NCI-H2171 (cell line): Measurements from ENCODE around the gene SGK1.
"Not testable (repeated sequence)": the region's sequence is repeated elsewhere in the genome, so short reads cannot be mapped to it uniquely, and the experiment has no call there.

Experiments used
- DNase-seq: peaks from one replicate; lab custom pipeline; 2025; lab: John Stamatoyannopoulos, UW

SGK1 gene

DNA sequence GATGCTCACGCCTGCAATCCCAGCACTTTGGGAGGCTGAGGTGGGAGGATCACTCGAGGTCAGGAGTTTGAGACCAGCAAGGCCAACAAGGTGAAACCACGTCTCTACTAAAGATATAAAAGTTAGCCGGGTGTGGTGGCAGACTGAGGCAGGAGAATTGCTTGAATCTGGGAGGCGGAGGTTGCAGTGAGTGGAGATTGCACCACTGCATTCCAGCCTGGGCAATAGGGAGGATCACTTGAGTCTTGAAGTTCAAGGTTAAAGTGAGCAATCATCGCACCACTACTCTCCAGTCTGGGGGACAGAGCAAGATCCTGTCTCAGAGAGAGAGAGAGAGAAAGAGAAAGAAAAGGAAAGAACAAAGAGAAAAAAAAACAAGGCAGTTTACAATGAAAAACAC lies 13.5 kb downstream of the SGK1 start:
- not testable (repeated sequence) for DNase-seq

DNA sequence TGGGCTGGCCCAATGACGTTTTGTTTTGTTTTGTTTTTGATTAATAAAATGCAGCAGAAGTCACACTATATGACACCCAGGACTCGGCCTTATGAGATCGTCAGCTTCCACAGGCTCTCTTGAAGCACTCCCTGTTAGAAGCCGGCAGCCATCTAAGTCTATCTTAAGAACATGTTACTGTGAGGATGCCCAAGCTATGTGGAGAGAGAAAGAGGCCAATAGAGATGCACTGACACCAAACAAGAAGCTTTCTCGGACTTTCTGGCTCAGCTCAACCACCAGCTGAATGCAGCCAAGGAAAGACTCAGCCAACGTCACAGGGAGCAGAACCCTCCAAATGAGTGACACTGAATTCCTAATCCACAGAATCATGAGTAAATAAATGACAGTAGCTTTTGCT lies 14.0 kb downstream of the SGK1 start:
- no peak for DNase-seq

DNA sequence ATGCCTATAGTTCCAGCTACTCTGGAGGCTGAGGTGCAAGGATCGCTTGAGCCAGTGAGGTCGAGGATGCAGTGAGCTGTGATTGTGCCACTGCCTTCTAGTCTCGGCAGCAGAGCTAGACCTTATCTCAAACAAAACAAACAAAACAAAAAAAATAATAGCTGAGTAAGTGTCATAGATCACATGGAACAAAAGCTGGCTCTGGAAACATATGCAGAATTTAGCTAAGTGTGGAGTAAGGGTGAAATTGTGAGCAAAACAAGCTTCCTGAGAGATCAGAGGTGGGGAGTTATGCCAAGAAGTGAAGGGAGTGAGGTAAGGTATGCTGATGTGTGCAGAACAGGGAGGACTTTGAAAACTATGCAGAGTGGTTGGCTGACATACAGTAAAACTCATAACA lies 18.7 kb downstream of the SGK1 start:
- no peak for DNase-seq

DNA sequence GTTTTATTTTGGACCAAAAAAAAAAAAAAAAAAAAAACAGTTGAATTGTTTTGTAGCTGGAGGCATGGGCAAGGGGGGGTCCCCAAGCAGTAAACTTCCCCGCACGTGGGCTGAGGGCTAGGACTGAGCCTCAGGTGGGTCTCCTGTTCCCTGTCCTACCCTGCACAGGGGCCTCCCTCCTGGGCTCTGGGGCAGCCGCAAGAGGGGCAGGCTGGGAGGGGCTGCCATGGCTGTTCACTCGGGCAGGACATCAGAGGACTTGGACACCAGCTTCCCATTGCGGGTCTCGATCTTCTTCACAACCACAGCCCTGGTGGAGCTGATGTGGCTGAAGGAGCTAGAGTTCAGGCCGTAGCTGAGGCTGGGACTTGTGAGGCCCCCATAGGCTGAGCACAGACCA lies 21.1 kb downstream of the SGK1 start:
- no peak for DNase-seq

DNA sequence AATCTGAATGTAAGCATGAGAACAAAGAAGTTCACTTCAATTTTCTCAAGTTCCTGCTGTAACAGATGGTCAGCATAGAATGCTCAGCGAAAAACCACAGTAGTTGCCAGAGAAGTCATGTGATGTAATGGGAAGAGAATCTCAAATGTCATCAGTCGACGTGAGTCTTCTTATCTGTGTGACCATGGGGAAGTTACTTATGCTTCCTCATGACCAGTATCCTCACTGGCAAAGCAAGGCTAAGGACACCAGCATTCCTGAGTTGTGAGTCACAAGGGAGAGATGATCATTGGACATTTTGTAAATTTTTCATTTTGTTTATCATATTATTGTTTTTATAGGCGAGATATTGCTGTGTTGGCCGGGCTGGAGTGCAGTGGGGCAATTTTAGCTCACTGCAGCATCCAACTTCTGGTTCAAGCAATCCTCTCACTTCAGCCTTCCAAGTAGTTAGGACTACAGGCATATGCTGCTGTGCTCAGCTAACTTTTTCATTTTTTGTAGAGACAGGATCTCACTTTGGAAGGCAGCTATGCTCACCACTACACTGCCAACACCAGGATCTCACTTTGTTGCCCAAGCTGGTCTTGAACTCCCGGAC lies 21.9 kb downstream of the SGK1 start:
- peak; percentile 56 for DNase-seq

DNA sequence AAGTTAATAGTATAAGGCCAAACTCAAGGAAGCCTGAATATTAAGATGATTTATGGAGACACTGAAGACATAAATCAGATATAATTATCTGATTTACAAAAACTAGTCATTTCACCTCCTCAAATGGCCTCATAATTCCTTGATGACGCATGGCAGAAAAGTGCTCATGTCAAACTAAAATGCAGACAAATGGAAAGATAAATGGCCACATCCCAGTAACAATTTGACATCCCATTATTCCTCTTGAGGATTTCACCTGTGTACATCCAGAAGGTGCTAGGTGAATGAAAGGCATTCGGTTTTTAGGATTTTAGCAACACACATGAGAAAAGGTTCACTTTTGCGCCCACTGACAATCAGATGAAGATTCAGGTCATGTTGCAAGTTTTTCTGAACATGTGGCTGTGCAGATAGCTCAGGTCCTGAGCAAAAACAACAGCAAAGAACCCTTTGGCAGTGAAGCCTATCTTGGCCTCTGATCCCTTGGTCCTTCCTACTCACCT lies 24.2 kb downstream of the SGK1 start:
- no peak for DNase-seq

DNA sequence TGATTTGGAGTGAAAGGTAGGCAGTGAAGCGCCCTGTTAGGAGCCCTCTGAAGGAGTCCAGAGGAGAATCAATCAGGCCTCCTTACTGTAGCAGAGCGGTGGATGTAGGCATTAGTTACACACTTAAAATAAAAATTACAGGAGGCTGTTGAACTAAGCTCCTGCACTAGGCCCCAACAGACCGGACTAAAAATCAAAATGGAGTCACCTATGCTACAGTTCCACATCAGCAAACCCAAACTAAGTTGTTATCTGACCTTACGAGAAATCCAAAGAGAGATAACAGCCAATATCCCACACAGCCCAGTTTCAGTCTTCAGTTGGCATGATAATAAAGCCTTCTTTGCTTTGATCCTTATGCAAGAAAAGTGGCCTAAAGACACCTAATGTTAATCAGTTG lies 26.8 kb downstream of the SGK1 start:
- DNase-seq = no peak

DNA sequence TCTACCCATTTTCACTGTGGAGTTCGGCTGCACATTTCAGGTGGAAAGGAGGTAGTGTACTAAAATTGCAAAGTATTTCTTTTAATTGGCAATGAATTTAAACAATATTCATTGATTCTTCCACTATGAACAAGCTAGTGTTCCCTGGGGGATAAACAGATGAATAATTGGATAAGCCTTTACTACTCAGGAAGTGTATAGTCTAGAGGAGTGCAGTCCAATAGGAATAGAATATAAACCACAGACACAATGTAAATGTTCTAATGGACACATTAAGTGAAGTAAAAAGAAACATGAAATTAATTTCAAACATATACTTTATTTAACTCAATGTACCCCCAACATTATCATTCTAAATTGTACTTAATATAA lies 28.7 kb downstream of the SGK1 start:
- no peak for DNase-seq

DNA sequence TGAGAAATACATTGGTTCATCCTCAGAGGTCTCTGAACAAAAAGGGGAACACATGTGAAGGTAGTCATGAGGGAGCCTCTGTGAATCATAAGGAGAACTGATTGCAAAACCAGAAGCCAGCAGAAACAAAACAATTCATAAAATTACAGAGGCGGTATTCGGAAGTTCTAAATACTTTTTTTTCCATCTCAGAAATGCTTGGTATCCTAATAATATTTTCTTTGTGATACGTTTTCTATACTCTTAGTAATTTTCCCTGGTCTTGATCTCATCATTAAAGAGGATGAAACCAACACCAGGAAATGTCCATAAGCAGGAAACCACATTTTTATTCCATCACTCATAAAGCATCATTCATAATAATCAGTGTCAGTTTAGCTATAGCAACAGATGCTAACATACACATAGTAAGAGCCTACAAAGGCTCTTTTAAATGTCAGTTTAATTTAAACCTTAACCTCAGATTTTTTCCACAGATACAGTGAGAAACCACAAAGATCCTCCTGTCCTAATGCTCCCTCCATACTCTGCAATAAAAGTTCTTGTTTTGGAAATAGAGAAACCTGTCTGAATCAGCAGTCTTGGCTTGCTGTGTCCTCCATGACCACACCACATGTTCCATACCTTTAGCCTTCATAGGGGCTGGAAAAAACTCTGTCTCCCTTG lies 29.2 kb downstream of the SGK1 start:
- DNase-seq = no peak

DNA sequence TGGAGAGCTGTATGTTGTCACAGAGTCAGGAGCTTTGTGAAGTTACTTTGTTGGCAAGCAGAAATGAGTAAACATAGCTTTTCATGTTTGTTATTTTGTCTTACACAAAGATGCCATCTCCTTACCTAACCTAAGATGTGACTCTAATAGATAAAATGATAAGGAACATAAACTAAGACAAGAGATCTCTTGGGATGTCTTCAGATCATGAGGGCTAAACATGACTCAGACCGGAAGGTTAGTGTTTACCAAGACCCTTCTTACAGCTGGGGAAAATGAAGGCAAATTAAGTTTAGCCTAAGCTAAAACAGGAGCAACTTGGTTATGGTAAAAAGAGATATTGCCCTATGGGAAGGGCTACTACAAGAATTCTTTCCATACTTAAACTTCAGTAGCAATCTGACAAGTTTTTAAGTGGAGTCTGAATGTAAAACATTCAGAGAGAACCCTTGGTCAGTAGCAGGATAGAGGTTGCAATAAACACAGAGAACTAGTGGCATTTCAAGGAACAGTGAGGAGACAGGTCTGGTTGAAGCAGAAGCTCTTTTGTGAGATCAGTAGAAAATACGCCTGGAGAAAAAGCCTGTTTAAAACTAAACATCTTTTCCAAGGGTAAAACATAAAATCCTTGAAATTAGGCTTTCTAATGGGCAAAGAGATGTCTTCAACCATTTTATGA lies 29.9 kb downstream of the SGK1 start:
- DNase-seq = no peak

DNA sequence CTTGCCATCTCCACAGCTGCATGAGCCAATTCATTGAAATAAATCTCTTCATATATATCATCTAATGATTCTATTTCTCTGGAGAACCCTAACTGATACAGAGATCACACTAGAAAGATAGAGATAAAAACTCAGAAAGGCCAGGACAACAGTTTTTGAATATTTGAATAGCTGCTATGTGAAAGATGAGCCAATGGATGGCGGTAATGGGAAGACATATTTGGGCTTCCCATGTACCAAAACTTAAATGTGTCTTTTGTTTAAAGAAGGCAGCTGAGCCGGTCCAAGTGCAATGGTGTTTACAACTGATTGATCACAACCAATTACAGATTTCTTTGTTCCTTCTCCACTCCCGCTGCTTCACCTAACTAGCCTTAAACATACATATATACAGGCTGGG lies 35.1 kb downstream of the SGK1 start:
- no peak for DNase-seq

DNA sequence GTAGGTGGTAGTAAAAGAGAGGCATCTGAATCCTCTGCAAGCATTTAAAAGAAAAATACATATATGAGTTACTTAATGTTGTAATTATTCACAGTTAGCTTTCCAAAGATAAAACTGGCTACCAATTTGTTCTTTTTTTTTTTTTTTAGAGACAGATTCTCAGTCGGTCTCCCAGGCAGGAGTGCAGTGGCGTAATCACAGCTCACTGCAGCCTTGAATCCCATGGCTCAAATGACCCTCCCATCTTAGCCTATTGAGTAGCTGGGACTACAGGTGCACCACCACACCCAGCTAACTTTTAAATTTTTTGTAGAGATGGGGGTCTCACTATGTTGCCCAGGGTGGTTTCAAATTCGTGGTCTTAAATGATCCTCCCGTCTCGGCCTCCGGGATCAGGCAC lies 36.5 kb downstream of the SGK1 start:
- no peak for DNase-seq

DNA sequence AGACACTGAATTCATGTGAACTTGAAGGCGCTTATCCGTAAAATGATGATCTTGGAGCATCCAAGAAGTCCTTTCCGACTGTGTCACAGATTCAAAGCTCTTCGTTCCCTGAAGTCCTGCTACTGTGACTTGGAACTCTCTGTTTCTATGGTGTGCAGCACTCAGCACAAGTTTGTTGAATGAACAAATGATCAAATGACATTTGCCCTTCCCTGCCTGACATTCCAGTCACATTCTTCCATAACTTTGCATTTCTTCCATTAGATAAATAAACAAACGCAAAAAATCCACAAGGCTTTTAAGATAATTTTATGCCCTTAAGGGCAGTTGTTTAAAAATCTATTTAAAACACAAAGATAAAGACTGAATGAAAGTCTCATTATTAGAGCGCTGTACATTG lies 39.9 kb downstream of the SGK1 start:
- DNase-seq = no peak

DNA sequence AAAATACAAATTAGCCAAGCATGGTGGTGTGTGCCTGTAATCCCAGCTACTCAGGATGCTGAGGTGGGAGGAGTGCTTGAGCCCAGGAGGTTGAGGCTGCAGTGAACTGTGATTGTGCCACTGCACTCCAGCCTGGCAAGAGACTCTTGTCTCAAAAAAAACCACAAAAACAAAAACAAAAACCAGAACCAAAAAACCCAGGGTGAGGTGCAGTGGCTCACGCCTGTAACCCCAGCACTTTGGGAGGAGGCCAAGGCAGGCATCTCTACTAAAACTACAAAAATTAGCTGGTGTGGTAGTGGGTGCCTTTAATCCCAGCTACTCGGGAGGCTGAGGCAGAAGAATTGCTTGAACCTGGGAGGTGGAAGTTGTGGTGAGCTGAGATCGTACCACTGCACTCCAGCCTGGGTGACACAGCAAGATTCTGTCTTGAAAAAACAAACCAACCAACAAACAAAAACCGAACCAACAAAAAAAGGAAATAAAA lies 41.0 kb downstream of the SGK1 start:
- not testable (repeated sequence) for DNase-seq

DNA sequence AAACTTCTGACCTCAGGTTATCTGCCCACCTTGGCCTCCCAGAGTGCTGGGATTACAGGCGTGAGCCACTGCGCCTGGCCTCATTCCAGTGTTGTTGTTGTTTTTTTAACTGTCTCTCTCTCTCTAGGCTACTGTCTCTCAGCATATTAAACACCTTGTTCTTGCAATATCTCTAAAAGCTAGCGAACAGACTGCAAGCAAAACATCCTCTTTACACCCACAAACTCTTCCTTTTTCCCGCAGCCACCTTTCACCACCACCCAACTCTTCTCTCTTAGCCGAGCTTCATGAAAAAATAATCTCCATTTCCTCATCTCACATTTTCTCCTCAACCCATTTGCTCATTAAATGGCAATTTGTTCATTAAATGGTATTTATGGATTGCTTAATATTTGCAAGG lies 45.5 kb downstream of the SGK1 start:
- DNase-seq = no peak

DNA sequence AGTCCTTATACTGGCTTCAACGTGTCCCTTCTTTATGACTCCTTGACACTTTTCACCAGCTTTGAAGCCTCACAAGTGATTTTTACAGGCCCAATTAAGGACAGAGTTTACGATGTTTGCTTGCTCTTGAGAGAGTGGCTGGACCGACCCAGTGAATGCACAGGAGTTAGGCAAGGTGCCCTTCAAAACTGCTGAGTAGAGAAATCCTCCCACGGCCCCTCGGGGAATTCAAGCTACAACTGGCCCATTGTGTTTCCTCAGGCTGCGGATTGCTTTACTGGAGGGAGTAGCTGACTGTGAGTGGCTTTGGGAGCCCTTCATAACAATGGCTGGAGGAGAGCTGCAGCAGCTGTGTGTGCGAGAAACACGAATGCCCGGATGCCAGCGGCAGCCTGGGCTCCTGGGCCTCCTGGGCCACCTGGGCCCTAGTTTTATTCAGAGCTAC lies 50.0 kb downstream of the SGK1 start:
- peak; percentile 55 for DNase-seq

DNA sequence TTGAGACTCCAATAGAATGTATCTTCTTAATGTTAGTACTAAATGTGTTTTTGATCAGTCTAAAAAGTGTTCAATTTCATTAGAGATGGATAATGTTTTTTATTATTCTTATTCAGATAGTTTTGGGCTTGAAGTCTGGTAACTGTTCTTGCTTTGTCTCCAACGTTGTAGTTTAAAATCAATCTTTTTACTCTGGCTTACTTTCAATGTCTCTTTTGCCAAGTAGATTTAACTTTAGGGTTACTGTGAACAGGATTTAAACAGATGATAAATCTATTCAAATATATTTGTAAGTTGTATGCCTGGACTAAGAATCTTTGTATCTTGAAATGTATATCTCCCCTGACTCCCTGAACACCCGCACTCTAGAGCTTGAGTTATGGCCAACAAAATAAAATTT lies 51.1 kb downstream of the SGK1 start:
- no peak for DNase-seq

DNA sequence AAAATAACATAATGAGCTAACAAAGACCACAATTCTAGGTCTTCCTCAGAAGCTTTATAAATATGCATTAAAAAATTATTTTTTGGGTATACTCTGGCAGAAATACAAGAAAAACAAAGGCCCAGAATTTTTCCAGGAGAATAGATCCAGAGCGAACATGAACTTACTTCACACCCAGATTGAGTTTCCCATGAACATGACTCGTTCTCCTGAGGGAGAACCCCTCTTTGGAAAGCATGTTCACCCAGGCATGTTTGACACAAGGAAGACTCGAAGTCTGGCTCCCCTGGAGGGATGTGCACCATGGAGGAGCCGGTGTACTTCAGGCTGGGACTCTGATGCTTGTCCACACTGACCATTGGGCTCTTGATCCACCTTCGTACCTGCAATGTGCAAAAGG lies 56.1 kb downstream of the SGK1 start:
- no peak for DNase-seq

DNA sequence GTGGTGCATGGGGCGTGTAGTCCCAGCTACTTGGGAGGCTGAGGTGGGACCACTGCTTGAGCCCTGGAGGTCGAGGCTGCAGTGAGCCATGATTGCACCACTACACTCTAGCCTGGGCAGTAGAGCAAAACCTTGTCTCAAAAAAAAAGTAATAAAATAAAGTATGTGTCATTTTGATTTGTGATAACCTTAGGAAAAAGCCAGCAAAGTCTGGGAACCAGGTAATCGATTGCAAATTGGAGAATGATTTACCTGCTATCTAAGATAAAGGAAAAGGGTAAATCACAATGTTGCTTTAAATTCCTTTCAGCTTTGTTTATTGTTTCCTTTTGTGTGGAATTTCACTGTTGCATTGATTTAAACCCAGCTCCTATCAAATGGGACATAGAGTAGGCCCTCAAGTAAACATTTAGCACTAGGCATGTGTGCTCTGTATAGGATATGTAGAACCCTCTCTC lies 59.0 kb downstream of the SGK1 start:
- no peak for DNase-seq

DNA sequence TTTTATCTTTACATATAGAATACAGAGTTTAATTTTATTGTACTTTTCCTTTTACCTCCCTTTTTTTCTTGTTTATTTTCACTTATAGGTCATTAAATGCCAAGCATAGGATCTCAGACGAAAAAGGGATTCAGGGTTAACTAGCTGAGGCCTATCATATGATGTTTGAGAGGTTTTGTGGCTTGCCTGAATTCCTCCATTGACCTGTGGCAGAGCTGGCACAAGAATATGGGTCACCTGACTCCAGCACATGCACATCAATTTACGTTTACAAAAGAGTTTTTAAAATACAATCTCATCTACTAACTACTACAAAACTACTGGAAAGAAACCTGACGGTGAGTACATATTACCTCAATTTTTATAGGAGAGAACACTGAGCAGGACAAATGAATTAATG lies 60.4 kb downstream of the SGK1 start:
- DNase-seq = no peak

DNA sequence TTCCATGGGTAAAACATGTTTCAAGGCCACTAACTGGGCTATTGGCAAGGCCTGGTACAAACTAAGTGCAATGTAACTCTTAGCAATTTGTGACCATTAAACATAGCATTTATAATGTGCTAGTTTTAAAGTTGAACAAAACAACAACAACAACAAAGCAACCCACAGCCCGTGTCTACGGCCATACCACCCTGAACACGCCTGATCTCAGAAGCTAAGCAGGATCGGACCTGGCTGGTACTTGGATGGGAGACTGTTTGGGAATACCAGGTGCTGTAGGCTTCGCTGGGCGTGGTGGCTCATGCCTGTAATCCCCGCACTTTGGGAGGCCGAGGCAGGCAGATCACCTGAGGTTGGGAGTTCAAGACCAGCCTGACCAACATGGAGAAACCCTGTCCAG lies 61.0 kb downstream of the SGK1 start:
- no peak for DNase-seq

DNA sequence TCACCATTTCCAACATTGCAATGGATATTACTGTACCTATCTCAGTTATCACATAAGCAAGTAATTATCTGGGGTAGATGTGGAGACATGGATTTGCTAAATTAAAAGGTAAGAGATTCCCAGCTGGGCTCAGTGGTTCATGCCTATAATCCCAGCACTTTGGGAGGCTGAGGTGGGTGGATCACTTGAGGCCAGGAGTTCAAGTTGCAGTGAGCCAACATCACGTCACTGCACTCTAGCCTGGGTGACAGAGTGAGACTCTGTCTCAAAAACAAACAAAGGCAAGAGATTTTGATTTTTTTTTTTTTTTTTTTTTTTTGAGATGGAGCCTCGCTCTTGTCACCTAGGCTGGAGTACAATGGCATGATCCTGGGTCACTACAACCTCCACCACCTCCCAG lies 62.6 kb downstream of the SGK1 start:
- not testable (repeated sequence) for DNase-seq

DNA sequence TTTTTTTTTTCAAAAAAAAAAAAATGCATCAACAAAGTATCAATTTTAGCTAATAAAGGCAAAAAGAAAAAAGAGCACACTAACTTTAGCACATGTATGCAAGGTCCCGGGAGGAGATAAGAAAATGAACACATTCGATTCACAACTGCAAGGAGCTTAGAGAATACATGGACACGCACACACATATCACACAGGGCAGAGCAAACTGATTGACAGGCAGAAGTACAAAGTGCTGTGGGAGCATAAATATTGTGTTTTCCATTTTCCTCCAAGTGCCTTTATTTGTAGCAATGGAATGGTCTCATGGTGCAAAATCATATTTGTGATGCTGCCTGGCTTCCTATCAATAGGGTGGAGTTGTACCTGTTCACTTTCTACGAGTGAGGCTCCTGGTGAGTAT lies 63.8 kb downstream of the SGK1 start:
- DNase-seq = no peak
